ENCODE data around the gene TLR9. TPM values are rescaled to one million over a fixed set of nuclear protein-coding genes. Genes with fewer than 3 reads are reported as not detected.

The TLR9 gene
- total RNA-seq, 1 experiment from 2014 or later, result not detected

DNA sequence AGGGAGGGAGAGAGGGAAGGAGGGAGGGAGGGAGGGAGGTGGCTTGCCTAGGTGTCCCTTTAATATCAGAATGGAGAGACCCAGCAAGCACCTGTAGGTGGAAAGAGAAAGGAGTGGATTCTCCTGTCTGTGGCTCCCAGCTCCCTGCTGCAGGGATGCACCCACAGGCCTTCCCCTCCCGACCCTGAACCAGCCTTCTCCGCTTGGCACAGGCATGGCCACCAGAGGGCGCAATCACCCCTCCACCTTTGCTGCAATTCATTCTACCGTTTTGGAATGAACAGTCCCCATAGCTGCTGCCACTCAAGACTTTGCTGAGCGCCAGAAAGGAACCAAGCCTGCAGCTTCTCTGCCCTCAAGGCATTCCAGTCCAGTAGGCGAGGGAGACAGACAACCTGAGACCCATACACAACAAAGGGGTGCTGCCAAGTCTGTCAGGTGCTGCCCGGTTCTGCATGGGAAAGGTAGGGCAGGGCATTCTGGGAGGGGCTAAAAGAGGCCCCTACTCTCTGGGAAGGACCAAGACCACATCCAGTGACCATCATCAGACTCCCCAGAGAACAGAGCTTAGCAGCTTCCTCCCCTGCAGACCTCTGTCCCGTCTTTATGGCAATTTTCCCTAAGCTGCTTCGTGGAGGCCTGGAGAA lies 4.9 kb downstream of the TLR9 start:
- H3K23ac ChIP-seq (ENCODE audit: insufficient read length, low read depth, low read length), result no peak overlapping the region
- no peak overlapping the region for H3K14ac ChIP-seq (ENCODE audit: insufficient read depth, low read length)
- H3K4me2 ChIP-seq (ENCODE audit: insufficient read depth, insufficient read length, low read length), result no peak overlapping the region
- no peak overlapping the region for H2BK20ac ChIP-seq (ENCODE audit: low read depth, low read length, poor library complexity, severe bottlenecking)
- H3K4me1 Mint-ChIP-seq, result peaks cover 4 to 12% of the 10 kb centered on the region in 2 experiments
- H2AK5ac ChIP-seq (ENCODE audit: insufficient read length, low read length), result no peak overlapping the region
- TF ChIP-seq, protein P1, sequence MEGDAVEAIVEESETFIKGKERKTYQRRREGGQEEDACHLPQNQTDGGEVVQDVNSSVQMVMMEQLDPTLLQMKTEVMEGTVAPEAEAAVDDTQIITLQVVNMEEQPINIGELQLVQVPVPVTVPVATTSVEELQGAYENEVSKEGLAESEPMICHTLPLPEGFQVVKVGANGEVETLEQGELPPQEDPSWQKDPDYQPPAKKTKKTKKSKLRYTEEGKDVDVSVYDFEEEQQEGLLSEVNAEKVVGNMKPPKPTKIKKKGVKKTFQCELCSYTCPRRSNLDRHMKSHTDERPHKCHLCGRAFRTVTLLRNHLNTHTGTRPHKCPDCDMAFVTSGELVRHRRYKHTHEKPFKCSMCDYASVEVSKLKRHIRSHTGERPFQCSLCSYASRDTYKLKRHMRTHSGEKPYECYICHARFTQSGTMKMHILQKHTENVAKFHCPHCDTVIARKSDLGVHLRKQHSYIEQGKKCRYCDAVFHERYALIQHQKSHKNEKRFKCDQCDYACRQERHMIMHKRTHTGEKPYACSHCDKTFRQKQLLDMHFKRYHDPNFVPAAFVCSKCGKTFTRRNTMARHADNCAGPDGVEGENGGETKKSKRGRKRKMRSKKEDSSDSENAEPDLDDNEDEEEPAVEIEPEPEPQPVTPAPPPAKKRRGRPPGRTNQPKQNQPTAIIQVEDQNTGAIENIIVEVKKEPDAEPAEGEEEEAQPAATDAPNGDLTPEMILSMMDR (conservative IDR thresholded peaks at IDR 0.05), result peak; percentile 96
- no peak overlapping the region for H2AFZ ChIP-seq (ENCODE audit: low read length)
- no peak overlapping the region for H4K91ac ChIP-seq (ENCODE audit: insufficient read length, low read depth, low read length)
- no peaks in the 10 kb centered on the region; the same call in 1 of the 2 replicates for H3K27me3 Mint-ChIP-seq (ENCODE audit: low read depth)
- no peak overlapping the region for H3K18ac ChIP-seq (ENCODE audit: insufficient read length, low read depth, low read length)
- no peak overlapping the region for H3K4me3 Mint-ChIP-seq
- no peaks in the 10 kb centered on the region for H3K23me2 ChIP-seq (ENCODE audit: insufficient read length, low read depth, low read length, poor library complexity, severe bottlenecking)
- no peaks in the 10 kb centered on the region for H3K79me2 ChIP-seq (ENCODE audit: insufficient read depth, low read length)
- H4K8ac ChIP-seq (replicated peaks; ENCODE audit: insufficient read length, low read depth, low read length), result no peak overlapping the region
- no peaks in the 10 kb centered on the region; a peak in 2 of 5 replicates for H3K9me3 Mint-ChIP-seq
- H2BK15ac ChIP-seq (ENCODE audit: low read depth, low read length), result no peak overlapping the region
- no peak overlapping the region for H2BK5ac ChIP-seq (ENCODE audit: insufficient read length, low read length)
- H3T11ph ChIP-seq (ENCODE audit: low read length), result no peak overlapping the region
- no peaks in the 10 kb centered on the region for H3K9me3 ChIP-seq (ENCODE audit: control insufficient read depth, low read depth, low read length)
- H3K27me3 ChIP-seq (ENCODE audit: insufficient read depth, low read length), result no peaks in the 10 kb centered on the region
- peak; percentile 85 for DNase-seq
- H3K79me1 ChIP-seq (ENCODE audit: insufficient read depth, low read depth, low read length, poor library complexity, severe bottlenecking), result no peaks in the 10 kb centered on the region
- no peak overlapping the region for H3K27ac ChIP-seq (ENCODE audit: insufficient read length, low read depth, low read length)
- H4K5ac ChIP-seq (ENCODE audit: insufficient read length, low read depth, low read length), result no peak overlapping the region
- H2BK12ac ChIP-seq (ENCODE audit: insufficient read length, low read depth, low read length), result no peak overlapping the region
- no peaks in the 10 kb centered on the region; the same call in 1 of the 2 replicates for H3K4me1 ChIP-seq (ENCODE audit: insufficient read depth, low read length)
- H2BK120ac ChIP-seq (ENCODE audit: low read depth, low read length, poor library complexity, severe bottlenecking), result no peak overlapping the region
- no peak overlapping the region for H3K4ac ChIP-seq (ENCODE audit: low read depth, low read length)
- no peak overlapping the region for H3K9ac ChIP-seq (ENCODE audit: extremely low read depth, insufficient read length, low read length)
- H3K27ac Mint-ChIP-seq, result no peak overlapping the region
- peaks cover 2 to 8% (median 3%) of the 10 kb centered on the region in 3 experiments; a peak in 6 of 7 replicates for H3K36me3 Mint-ChIP-seq (ENCODE audit: insufficient read depth in 1 of 3, low read depth in 3 of 3)
- no CpG with 5 or more reads among the region's 9 CpGs for WGBS (ENCODE audit: extremely low coverage, insufficient read length, low lambda C conversion rate)
- no peak overlapping the region for H3K56ac ChIP-seq (ENCODE audit: insufficient read length, low read depth, low read length)
- peaks cover 3% of the 10 kb centered on the region for H4K20me1 ChIP-seq (ENCODE audit: control insufficient read depth, insufficient read depth, insufficient read length)
